Kidney (tissue), 22 donors: Measurements from ENCODE around the gene PRM1. TPM values are rescaled to one million over a fixed set of nuclear protein-coding genes. Genes with fewer than 3 reads are reported as not detected.

ENCODE experiments used
- DNase-seq, 5 donors: peaks; one replicate each; pipeline ENCODE4 v3.0.0-alpha.2; 2013 to 2020
- FAIRE-seq: peaks from 2 replicates; lab custom pipeline; 2012; peaks lifted over from hg19 to GRCh38; lab: Jason Lieb, UNC
- H3K27ac ChIP-seq, 2 donors: one replicate each; pipeline ENCODE4 v1.7.0; 2013; ENCODE audit warnings: low read depth in 2 of 2, low read length in 2 of 2, inconsistent platforms in 1 of 2
- H3K27me3 ChIP-seq: one replicate; pipeline ENCODE4 v1.7.1; 2013; ENCODE audit warnings: low read length, inconsistent platforms; ENCODE audit not compliant: control insufficient read depth, insufficient read depth
- H3K36me3 ChIP-seq, 3 donors: one replicate each; pipeline versions ENCODE4 v1.7.0 to v1.7.1; 2013; ENCODE audit warnings: low read length in 3 of 3, control low read depth in 1 of 3, inconsistent platforms in 1 of 3; ENCODE audit not compliant: insufficient read depth in 3 of 3, control insufficient read depth in 2 of 3
- H3K4me1 ChIP-seq, 3 donors: one replicate each; pipeline versions ENCODE4 v1.7.0 to v1.7.1; 2013; ENCODE audit warnings: low read length in 3 of 3, inconsistent platforms in 1 of 3, low read depth in 1 of 3; ENCODE audit not compliant: control insufficient read depth in 2 of 3, insufficient read depth in 2 of 3
- H3K4me3 ChIP-seq, 3 donors: one replicate each; pipeline versions ENCODE4 v1.7.0 to v1.8.1; 2013; ENCODE audit warnings: low read length in 3 of 3, control low read depth in 1 of 3, inconsistent platforms in 1 of 3
- H3K9ac ChIP-seq, 3 donors: one replicate each; pipeline versions ENCODE4 v1.7.0 to v1.7.1; 2013; ENCODE audit warnings: low read length in 3 of 3, control low read depth in 1 of 3, inconsistent platforms in 1 of 3
- H3K9me3 ChIP-seq, 3 donors: one replicate each; pipeline versions ENCODE4 v1.7.0 to v1.7.1; 2013; ENCODE audit warnings: low read length in 3 of 3, control low read depth in 1 of 3, inconsistent platforms in 1 of 3; ENCODE audit not compliant: control insufficient read depth in 2 of 3, insufficient read depth in 1 of 3
- CTCF ChIP-seq: IDR thresholded peaks from 3 replicates; pipeline ENCODE4 v1.5.1; 2012; ENCODE audit warnings: mild to moderate bottlenecking, moderate library complexity, borderline replicate concordance; ENCODE audit not compliant: insufficient read depth; ENCODE audit errors: extremely low read depth
- intact Hi-C: fragments of 100-400 bp; cut with DNase I; formaldehyde crosslinking; loops from one replicate; pipeline ENCODE4 v1.11.1; 2022
- long read RNA-seq, 10 donors: library from polyadenylated mRNA in 1 of 10; unstranded in 1 of 10; transcript quantifications; one replicate each; pipeline ENCODE4 v2.0.0 and lab custom pipeline, GENCODE V29; 2021 to 2026
- polyA plus RNA-seq: library from polyadenylated mRNA; stranded (reverse); fragments of 350-450 nt; fragmentation: Illumina TruSeq; extraction: RNeasy Lipid Tissue Mini Kit (QIAGEN cat#74804); gene quantifications from one replicate; pipeline ENCODE4 v1.2.3, GENCODE V29; 2014; ENCODE audit warnings: low read depth, low replicate concordance; ENCODE audit not compliant: insufficient read depth
- total RNA-seq: library from RNA; stranded (reverse); fragmentation: NEBNext Ultra II Directional; extraction: Animal tissue kit (Norgen Biotek cat#: 25700); gene quantifications from one replicate; pipeline ENCODE4 v1.2.1, GENCODE V29; 2021
- donor health status: control.
- donor health status: control.
- donor health status: control.
- donor health status: control.
- donor health status: control.
- donor health status: DM: yes; HTN: yes; CAD: no.
- donor health status: Normal renal cell carcinoma (clear cell type).

Gene PRM1, protein sequence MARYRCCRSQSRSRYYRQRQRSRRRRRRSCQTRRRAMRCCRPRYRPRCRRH
- total RNA-seq (not detected), polyA plus RNA-seq (not detected)
- long read RNA-seq, donor 1, result 0 reads
- long read RNA-seq, donor 2, result 0 reads
- long read RNA-seq, donor 3, result 0 reads
- long read RNA-seq, donor 4, result 0 reads
- long read RNA-seq, donor 5, result 0 reads
- long read RNA-seq, donor 6, result 0 reads
- long read RNA-seq, donor 7, result 0 reads
- long read RNA-seq, donor 8, result 0 reads
- long read RNA-seq, donor 9, result 0 reads
- long read RNA-seq, donor 10, result 0 reads

DNA sequence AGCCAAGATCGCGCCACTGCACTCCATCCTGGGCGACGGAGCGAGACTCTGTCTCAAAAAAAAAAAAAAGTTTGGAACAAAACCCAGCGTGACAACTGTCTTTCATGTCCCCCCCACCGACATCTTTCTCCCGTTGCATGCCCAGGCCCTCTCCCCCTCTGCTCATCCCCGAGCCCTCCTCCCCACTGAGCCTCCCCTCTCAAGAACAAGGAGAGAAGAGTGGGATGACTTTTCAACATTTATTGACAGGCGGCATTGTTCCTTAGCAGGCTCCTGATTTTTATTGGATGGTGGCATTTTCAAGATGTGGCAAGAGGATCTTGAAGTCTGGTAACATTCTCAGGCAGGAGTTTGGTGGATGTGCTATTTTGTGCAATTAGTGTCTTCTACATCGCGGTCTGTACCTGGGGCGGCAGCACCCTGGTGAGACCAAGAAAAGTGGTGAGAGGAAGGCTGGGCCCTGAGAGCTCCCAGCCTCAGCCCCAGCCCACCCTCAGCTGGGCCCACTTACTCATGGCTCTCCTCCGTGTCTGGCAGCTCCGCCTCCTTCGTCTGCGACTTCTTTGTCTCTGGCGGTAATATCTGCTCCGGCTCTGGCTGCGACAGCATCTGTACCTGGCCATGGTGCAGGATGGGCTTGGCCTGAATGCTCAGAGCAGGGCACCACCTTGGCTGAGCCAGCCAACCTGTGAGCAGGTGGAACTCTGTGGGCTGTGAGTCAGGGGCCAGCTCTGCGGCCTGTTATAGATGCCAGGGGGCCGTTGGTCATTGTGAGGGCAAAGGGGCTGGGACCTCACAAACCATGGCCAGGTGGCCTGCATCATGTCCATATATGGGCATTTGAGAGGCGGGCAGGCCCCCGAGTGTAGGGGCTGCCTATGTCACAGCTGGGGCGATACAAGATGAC, at the start of gene PRM1:
Gene PRM1 (minus strand): TSS at position 715 of the 907 bp plus-strand sequence. CDS start 92 bp downstream, at position 623.
- intact Hi-C loops, result no loop called here
- FAIRE-seq, result no peak

DNA sequence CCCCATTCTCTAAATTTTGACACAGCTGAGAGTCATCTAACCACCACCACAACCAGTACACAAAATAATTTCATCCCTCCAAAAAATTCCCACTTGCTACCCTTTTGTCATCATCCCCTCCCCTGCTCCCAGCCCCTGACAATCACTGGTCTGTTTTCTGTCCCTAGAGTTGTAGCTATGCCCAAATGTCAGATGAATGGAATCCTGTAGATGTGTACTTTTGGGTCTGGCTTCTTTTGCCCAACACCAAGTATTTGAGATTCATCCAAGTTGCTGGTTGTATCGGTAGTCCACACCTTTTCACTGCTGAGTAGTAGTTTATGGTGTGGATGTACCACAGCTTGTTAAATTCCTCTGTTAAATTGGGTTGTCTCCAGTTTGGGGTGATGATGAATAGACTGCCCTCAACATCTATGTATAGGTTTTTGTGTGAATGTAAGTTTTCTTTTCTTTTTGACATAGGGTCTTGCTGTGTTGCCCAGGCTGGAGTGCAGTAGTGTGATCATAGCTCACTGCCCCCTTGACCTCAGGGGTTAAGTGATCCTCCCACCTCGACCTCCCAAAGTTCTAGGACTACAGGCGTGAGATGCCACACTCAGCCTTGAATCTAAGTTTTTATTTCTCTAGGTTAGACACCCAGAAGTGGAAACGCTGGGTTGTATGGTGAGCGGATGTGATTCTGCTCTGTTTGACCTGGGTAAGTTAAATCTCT, 49.6 kb upstream of the PRM1 start:
- H3K27ac ChIP-seq, result no peak overlapping the region
- DNase-seq (no peak), FAIRE-seq (no peak)
- no peak overlapping the region for H3K9ac ChIP-seq
- peaks cover 0 to 11% (median 0%) of the 10 kb centered on the region in 3 donors for H3K4me1 ChIP-seq
- no peaks in the 10 kb centered on the region for H3K9me3 ChIP-seq
- no peak for TF ChIP-seq CTCF
- intact Hi-C loops, result no loop called here
- H3K4me3 ChIP-seq, result no peak overlapping the region
- H3K27me3 ChIP-seq, result no peaks in the 10 kb centered on the region
- no peaks in the 10 kb centered on the region for H3K36me3 ChIP-seq

More for the DNA sequence above, at the start of gene PRM1:
- H3K27ac ChIP-seq, result no peak within 1 kb of the TSS
- DNase-seq, result peak in 2 of 5 donors; percentile 33 to 75
- H3K36me3 ChIP-seq, result no peaks in the 10 kb centered on the region
- no peak within 1 kb of the TSS for H3K4me3 ChIP-seq
- no peaks in the 10 kb centered on the region for H3K27me3 ChIP-seq
- H3K9me3 ChIP-seq, result no peaks in the 10 kb centered on the region
- H3K9ac ChIP-seq, result no peak within 1 kb of the TSS
- no peaks in the 10 kb centered on the region for H3K4me1 ChIP-seq
- TF ChIP-seq CTCF, result no peak

DNA sequence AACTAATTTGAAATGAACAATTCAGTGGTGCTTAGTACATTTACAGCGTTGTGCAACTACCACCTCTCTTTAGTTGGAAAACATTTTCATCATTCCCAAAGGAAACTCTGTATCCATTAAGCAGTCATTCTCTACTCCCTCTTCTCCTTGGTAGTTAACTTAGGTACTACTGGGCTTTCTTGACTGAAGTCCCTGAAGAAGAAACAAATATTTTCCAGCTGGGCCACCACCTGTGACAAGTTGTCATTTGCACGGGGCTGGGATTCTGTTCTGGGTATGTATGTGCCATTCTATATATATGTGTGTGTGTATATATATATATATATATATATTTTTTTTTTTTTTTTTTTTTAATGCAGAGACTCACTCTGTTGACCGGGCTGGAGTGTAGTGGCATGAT, 48.8 kb upstream of the PRM1 start:
- Histone ChIP-seq H3K36me3 (no peaks in the 10 kb centered on the region), H3K27me3 (no peaks in the 10 kb centered on the region), H3K27ac (no peak overlapping the region), H3K4me1 (peaks cover 0 to 11% (median 0%) of the 10 kb centered on the region in 3 donors), H3K4me3 (no peak overlapping the region), H3K9me3 (no peaks in the 10 kb centered on the region), H3K9ac (no peak overlapping the region)
- DNase-seq, result no peak
- TF ChIP-seq CTCF, result no peak
- intact Hi-C loops, result no loop called here
- FAIRE-seq, result no peak
